ENCODE results near the gene CCL22. TPM values are rescaled to one million over a fixed set of nuclear protein-coding genes. Genes with fewer than 3 reads are reported as not detected.

Gene CCL22
- total RNA-seq, 1 experiment from 2014 or later: 0.66 TPM

- peak; percentile 67 for ATAC-seq
- no peak for DNase-seq (ENCODE audit: low read depth, low spot score)
- POLR2A ChIA-PET: no interaction called here
These were observed 18.7 kb downstream of the CCL22 start for GRCh38 chr16:57377080-57377841.

More at GRCh38 chr16:57377080-57377841, 18.7 kb downstream of the CCL22 start:
- ChIA-PET RAD21 (ENCODE audit: low non-redundant PET in 1 of 2, low total read pairs in 2 of 2, uncharacterized antibody in 2 of 2, unreplicated experiment in 2 of 2) (no interaction called here), CTCF (no interaction called here)
- peak overlapping the region; percentile 40 for H3K4me2 ChIP-seq (ENCODE audit: low read length)
- no peaks in the 10 kb centered on the region for H3K79me2 ChIP-seq (ENCODE audit: insufficient read depth, low read length)
- no peak overlapping the region for H3K9ac ChIP-seq (ENCODE audit: low read length)
- TF ChIP-seq CTCF (IDR thresholded peaks at IDR 0.05 in 2 of 3, conservative IDR thresholded peaks at IDR 0.05 in 1 of 3; ENCODE audit: borderline replicate concordance in 1 of 3, insufficient read depth in 1 of 3, low read depth in 2 of 3, low read length in 2 of 3): peak in 2 of 3 experiments; percentile 4 to 18; a peak in 1 of 6 replicates
- TF ChIP-seq POLR2A (IDR thresholded peaks at IDR 0.05; ENCODE audit: borderline replicate concordance, extremely low read depth, insufficient read depth, insufficient read length): no peak
- no peak for TF ChIP-seq FOSL1 (IDR thresholded peaks at IDR 0.05; ENCODE audit: low read depth)
- no peak for TF ChIP-seq YY1 (IDR thresholded peaks at IDR 0.05; ENCODE audit: extremely low read depth, insufficient replicate concordance, low read depth, low read length)
- TF ChIP-seq ELF1 (IDR thresholded peaks at IDR 0.05; ENCODE audit: borderline replicate concordance, low read depth): no peak
- no peaks in the 10 kb centered on the region for H3K9me3 ChIP-seq (ENCODE audit: control insufficient read depth in 1 of 2, insufficient read depth in 1 of 2, low read depth in 1 of 2, low read length in 2 of 2)
- peaks cover 2 to 18% of the 10 kb centered on the region in 2 experiments; a peak in 3 of 4 replicates for H3K4me1 ChIP-seq (ENCODE audit: control insufficient read depth in 1 of 2, insufficient read depth in 2 of 2, low read length in 2 of 2)
- intact Hi-C loops (cut with micrococcal nuclease): no loop called here
- H3K27me3 ChIP-seq (ENCODE audit: insufficient read depth, low read length): no peaks in the 10 kb centered on the region
- H4K20me1 ChIP-seq (ENCODE audit: insufficient read depth): no peaks in the 10 kb centered on the region
- no peaks in the 10 kb centered on the region for H3K36me3 ChIP-seq (ENCODE audit: control insufficient read depth in 1 of 2, insufficient read depth in 2 of 2, low read length in 2 of 2)
- H2AFZ ChIP-seq (ENCODE audit: low read depth, low read length, poor library complexity, severe bottlenecking): peak overlapping the region; percentile 3
- no peak overlapping the region for H3K4me3 ChIP-seq (replicated peaks in 1 of 2; ENCODE audit: low read depth in 1 of 2, low read length in 2 of 2)
- no TSS peak for BruUV-seq (replicated peaks)
- H3K27ac ChIP-seq (ENCODE audit: low read depth, low read length): no peak overlapping the region
- H3K9me2 ChIP-seq (ENCODE audit: insufficient read depth): no peaks in the 10 kb centered on the region
